Panc1 (cell line): ENCODE measurements around the gene CCDC191.

Experiments used
- SIN3A ChIP-seq: IDR thresholded peaks from 2 replicates; pipeline ENCODE4 v1.6.1; 2012; ENCODE audit warnings: low read depth, mild to moderate bottlenecking, low read length, moderate library complexity, borderline replicate concordance; ENCODE audit not compliant: insufficient read depth
- TF ChIP-seq, protein P1 (sequence below): fragments of 450-650 bp; IDR thresholded peaks from 2 replicates; pipeline ENCODE4 v1.5.1; 2017; ENCODE audit warnings: mild to moderate bottlenecking
- TF ChIP-seq, protein P2 (sequence below), 2 experiments: IDR thresholded peaks; 2 replicates each; pipeline ENCODE4 v1.6.1; 2011 to 2012; ENCODE audit warnings: low read depth in 2 of 2, control low read depth in 1 of 2, low read length in 1 of 2, mild to moderate bottlenecking in 1 of 2, moderate library complexity in 1 of 2; ENCODE audit not compliant: insufficient read depth in 1 of 2

DNA sequence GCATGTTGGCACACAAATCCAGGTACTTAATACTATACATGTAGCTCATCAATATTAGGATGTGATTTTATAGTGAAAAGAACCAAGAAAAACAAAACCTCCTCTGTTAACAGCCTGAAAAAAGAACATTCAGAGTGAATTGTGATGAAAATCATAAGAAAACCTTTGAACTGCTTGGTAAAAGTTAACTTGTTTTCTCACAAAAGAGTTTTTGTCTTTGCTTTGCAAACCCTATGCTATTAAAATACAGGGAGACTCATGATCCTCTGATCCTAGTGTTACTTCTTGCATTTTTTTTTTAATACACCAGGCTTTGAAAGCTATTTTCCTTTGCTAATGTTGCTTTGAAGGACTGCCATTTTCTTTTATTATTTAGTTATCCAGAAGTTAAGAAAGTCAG lies 23.9 kb upstream of the CCDC191 start:
- TF ChIP-seq, protein P1, sequence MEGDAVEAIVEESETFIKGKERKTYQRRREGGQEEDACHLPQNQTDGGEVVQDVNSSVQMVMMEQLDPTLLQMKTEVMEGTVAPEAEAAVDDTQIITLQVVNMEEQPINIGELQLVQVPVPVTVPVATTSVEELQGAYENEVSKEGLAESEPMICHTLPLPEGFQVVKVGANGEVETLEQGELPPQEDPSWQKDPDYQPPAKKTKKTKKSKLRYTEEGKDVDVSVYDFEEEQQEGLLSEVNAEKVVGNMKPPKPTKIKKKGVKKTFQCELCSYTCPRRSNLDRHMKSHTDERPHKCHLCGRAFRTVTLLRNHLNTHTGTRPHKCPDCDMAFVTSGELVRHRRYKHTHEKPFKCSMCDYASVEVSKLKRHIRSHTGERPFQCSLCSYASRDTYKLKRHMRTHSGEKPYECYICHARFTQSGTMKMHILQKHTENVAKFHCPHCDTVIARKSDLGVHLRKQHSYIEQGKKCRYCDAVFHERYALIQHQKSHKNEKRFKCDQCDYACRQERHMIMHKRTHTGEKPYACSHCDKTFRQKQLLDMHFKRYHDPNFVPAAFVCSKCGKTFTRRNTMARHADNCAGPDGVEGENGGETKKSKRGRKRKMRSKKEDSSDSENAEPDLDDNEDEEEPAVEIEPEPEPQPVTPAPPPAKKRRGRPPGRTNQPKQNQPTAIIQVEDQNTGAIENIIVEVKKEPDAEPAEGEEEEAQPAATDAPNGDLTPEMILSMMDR: no peak
- no peak for TF ChIP-seq SIN3A
- TF ChIP-seq, protein P2, sequence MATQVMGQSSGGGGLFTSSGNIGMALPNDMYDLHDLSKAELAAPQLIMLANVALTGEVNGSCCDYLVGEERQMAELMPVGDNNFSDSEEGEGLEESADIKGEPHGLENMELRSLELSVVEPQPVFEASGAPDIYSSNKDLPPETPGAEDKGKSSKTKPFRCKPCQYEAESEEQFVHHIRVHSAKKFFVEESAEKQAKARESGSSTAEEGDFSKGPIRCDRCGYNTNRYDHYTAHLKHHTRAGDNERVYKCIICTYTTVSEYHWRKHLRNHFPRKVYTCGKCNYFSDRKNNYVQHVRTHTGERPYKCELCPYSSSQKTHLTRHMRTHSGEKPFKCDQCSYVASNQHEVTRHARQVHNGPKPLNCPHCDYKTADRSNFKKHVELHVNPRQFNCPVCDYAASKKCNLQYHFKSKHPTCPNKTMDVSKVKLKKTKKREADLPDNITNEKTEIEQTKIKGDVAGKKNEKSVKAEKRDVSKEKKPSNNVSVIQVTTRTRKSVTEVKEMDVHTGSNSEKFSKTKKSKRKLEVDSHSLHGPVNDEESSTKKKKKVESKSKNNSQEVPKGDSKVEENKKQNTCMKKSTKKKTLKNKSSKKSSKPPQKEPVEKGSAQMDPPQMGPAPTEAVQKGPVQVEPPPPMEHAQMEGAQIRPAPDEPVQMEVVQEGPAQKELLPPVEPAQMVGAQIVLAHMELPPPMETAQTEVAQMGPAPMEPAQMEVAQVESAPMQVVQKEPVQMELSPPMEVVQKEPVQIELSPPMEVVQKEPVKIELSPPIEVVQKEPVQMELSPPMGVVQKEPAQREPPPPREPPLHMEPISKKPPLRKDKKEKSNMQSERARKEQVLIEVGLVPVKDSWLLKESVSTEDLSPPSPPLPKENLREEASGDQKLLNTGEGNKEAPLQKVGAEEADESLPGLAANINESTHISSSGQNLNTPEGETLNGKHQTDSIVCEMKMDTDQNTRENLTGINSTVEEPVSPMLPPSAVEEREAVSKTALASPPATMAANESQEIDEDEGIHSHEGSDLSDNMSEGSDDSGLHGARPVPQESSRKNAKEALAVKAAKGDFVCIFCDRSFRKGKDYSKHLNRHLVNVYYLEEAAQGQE (IDR thresholded peaks at IDR 0.05; ENCODE audit: insufficient read depth in 1 of 2, low read depth in 2 of 2, low read length in 1 of 2): no peak
